ENCODE data around the gene LRRC8D. TPM values are rescaled to one million over a fixed set of nuclear protein-coding genes. Genes with fewer than 3 reads are reported as not detected.

Gene LRRC8D
- total RNA-seq, 1 experiment from 2014 or later, result 16.1 TPM

DNA sequence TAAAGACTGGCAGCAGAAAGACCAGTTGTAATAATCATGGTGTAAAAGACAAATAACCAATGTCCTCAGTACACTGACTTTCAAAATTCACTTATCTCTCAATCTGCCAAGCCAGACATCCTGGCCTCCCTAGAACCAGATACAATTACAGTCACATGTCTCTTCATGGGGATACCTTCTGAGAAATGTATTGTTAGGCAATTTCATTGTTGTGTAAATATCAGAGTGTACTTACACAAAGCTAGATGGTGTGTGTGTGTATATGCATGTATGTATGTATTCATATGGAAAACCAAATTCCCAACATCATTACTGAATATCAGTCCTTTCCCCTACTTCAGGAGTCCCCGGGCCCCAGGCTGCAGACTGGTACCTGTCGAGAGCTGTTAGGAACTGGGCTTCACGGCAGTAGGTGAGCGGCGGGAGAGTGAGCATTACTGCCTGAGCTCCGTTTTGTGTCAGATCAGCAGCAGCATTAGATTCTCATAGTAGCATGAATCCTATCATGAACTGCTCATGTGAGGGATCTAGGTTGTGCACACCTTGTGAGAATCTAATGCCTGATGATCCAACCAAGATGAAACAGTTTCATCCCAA is 108.7 kb downstream of the LRRC8D start:
- no peak overlapping the region for H3K27ac ChIP-seq
- DNase-seq, result no peak
- H3K9me3 ChIP-seq (replicated peaks), result no peaks in the 10 kb centered on the region
- no peak overlapping the region for H3K4me3 ChIP-seq
- H3K36me3 ChIP-seq, result peaks cover 4% of the 10 kb centered on the region; the same call in 1 of the 2 replicates
- H3K4me1 ChIP-seq, result peaks cover 18% of the 10 kb centered on the region
- H3K27me3 ChIP-seq, result no peaks in the 10 kb centered on the region

GRCh38 chr1:89930579-89930978 is 109.7 kb downstream of the LRRC8D start:
- no peak overlapping the region for H3K27ac ChIP-seq
- DNase-seq, result no peak

DNA sequence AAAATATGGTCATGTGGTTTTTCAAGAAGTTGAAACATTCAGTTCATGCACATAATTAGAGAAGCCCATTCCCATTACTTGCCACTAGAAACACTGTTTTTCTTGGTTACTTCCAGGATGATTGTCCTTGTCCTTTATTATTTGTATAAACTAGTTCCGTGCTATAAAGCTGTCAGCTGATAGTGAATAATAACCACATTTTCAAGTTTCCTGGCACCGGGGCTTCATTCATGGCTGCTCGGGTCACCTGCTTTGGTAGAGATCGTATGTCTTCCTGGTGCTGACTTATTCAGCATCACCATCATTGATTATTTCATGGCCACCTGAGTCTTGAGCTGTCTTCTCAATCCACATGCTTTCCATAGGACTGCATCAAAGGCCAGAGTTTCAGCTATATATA is 111.1 kb downstream of the LRRC8D start:
- Histone ChIP-seq H3K27ac (no peak overlapping the region), H3K27me3 (no peaks in the 10 kb centered on the region), H3K4me3 (no peak overlapping the region), H3K9me3 (replicated peaks) (no peaks in the 10 kb centered on the region), H3K36me3 (peaks cover 4% of the 10 kb centered on the region), H3K4me1 (peaks cover 13% of the 10 kb centered on the region)
- DNase-seq, result no peak

More at GRCh38 chr1:89930579-89930978, 109.7 kb downstream of the LRRC8D start:
- H3K4me3 ChIP-seq, result no peak overlapping the region
- no peaks in the 10 kb centered on the region for H3K9me3 ChIP-seq (replicated peaks)
- peaks cover 4% of the 10 kb centered on the region for H3K36me3 ChIP-seq
- no peaks in the 10 kb centered on the region for H3K27me3 ChIP-seq
- H3K4me1 ChIP-seq, result peaks cover 18% of the 10 kb centered on the region

- H3K9me3 ChIP-seq (replicated peaks), result no peaks in the 10 kb centered on the region
- H3K36me3 ChIP-seq, result peaks cover 4% of the 10 kb centered on the region
- no peak overlapping the region for H3K27ac ChIP-seq
- H3K4me1 ChIP-seq, result peaks cover 8% of the 10 kb centered on the region
- no peaks in the 10 kb centered on the region for H3K27me3 ChIP-seq
- no peak for DNase-seq
- H3K4me3 ChIP-seq, result no peak overlapping the region
Measured at GRCh38 chr1:89932598-89933364, 111.9 kb downstream of the LRRC8D start.

- H3K9me3 ChIP-seq (replicated peaks), result no peaks in the 10 kb centered on the region
- H3K27ac ChIP-seq, result no peak overlapping the region
- no peak overlapping the region for H3K4me3 ChIP-seq
- H3K27me3 ChIP-seq, result no peaks in the 10 kb centered on the region
- DNase-seq, result no peak
- no peaks in the 10 kb centered on the region; the same call in none of the 2 replicates for H3K4me1 ChIP-seq
- peaks cover 4% of the 10 kb centered on the region for H3K36me3 ChIP-seq
Measured at GRCh38 chr1:89934461-89934860, 113.6 kb downstream of the LRRC8D start.

- DNase-seq, result no peak
- no peak overlapping the region for H3K27ac ChIP-seq
- no peaks in the 10 kb centered on the region for H3K4me1 ChIP-seq
- peaks cover 4% of the 10 kb centered on the region for H3K36me3 ChIP-seq
- no peaks in the 10 kb centered on the region for H3K27me3 ChIP-seq
- H3K9me3 ChIP-seq (replicated peaks), result no peaks in the 10 kb centered on the region
- H3K4me3 ChIP-seq, result no peak overlapping the region
Measured at GRCh38 chr1:89935235-89935634, 114.4 kb downstream of the LRRC8D start.

GRCh38 chr1:89936694-89937093 is 115.9 kb downstream of the LRRC8D start:
- Histone ChIP-seq H3K36me3 (peaks cover 4% of the 10 kb centered on the region), H3K27ac (no peak overlapping the region), H3K9me3 (replicated peaks) (no peaks in the 10 kb centered on the region), H3K4me3 (no peak overlapping the region), H3K4me1 (no peaks in the 10 kb centered on the region), H3K27me3 (no peaks in the 10 kb centered on the region)
- DNase-seq, result no peak

DNA sequence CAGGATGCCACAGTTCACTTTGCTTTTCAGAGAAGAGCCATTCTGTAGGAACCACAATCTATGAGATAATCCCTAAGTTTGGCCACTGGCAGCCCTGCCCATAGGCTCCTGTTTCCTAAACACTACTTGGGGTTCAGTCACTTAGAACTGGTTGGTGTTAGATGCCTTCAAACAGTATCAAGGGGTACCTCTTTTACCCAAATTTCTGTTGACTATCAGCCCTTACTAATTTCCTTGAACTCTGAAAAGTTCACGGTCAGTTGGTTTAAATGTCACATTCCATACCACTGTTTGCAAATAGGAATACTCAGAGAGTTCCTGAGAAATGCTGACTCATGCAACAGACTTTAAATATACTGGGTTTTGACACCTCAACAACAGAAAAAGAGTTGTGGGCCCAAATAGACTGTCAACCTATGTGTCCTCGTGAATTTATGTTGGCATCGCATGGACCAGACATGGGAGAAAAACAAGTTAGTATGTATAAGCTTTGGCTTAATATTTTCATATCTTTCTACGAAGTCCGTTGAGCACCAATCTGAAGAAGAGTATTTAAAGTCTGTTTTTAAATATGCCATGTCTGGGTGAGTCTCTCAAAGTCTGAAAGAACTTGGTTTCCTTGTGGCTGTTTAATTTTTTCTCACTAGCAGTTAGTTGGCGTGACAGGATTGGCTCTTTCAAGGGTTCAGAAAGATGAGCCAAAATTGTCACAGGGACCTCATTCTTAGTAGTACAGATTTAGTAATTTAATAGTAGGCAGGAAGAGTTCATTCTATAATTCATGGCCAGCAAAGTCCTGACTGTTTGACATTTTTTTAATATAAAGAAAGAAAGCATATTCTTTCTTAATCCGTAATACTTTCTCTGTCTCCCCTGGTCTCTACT is 117.6 kb downstream of the LRRC8D start:
- peaks cover 4% of the 10 kb centered on the region for H3K36me3 ChIP-seq
- no peak for DNase-seq
- no peak overlapping the region for H3K4me3 ChIP-seq
- H3K27ac ChIP-seq, result no peak overlapping the region
- no peaks in the 10 kb centered on the region; the same call in 1 of the 2 replicates for H3K4me1 ChIP-seq
- no peaks in the 10 kb centered on the region for H3K9me3 ChIP-seq (replicated peaks)
- no peaks in the 10 kb centered on the region for H3K27me3 ChIP-seq

GRCh38 chr1:89939059-89939570 is 118.3 kb downstream of the LRRC8D start:
- Histone ChIP-seq H3K27ac (no peak overlapping the region), H3K4me1 (no peaks in the 10 kb centered on the region; the same call in 1 of the 2 replicates), H3K36me3 (no peaks in the 10 kb centered on the region; the same call in 1 of the 2 replicates), H3K27me3 (no peaks in the 10 kb centered on the region), H3K9me3 (replicated peaks) (no peaks in the 10 kb centered on the region), H3K4me3 (no peak overlapping the region)
- no peak for DNase-seq

DNA sequence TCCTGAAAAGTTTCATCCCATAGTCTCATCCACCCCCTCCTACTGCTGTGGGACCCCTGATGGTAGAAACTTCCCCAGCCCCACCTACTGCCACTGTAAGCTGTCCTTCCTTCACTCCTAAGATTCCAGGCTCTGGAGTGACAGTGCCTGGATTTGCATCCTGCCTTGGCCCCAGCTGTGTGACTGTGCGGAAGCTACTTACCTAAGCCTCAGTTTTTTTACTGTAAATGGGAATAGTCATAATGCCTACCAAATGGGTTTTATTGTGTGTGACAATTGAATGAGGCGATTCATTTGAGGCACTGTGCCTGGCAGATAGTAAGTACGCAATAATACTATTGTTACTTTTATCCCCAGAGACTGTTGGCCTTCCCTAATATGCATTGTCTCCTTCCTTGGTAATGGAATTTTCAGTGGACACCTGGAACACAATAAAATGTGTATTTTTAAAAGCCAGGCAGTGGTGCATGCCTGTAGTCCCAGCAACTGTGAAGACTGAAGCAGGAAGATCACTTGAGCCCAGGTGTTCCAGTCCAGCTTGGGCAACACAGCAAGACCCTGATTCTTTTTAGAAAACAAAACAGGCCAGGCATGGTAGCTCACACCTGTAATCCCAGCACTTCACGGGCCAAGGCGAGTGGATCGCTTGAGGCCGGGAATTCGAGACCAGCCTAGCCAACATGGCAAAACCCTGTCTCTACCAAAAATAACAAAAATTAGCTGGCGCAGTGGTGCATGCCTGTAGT is 119.0 kb downstream of the LRRC8D start:
- no peaks in the 10 kb centered on the region for H3K27me3 ChIP-seq
- no peak overlapping the region for H3K27ac ChIP-seq
- no peak for DNase-seq
- no peaks in the 10 kb centered on the region for H3K9me3 ChIP-seq (replicated peaks)
- no peaks in the 10 kb centered on the region; the same call in 1 of the 2 replicates for H3K36me3 ChIP-seq
- H3K4me1 ChIP-seq, result no peaks in the 10 kb centered on the region; the same call in 1 of the 2 replicates
- H3K4me3 ChIP-seq, result no peak overlapping the region

DNA sequence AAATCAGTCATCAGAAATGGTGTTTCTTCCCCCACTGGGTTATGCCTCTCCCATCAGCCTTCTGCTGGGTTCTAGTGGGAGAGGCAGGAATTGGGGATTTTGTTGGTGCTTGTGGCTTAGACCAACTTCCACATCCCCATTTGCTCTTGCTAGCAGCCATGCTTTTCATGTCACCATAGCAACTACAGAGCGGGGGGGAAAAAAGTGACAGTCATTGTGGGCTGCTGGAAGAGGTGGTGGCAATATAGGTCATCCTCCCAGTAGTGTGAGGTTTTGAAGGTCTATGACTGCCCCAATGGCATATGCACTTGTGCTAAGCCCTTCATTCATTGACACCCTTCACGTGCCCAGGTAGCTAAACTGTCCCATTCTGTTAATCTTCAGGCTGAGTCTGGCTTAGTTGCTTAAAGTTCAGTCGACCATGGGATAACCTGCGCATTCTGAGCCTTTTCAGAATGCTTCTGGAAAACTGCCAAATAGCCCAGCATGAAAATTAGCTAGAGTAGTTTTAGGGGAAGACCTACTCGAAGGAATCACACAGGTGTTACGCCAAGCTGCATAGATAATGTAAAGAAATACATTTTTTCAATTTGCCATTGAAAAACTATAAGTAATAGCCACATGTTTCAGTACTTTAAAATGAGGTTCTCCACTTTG is 120.4 kb downstream of the LRRC8D start:
- Histone ChIP-seq H3K4me3 (no peak overlapping the region), H3K4me1 (no peaks in the 10 kb centered on the region; the same call in 1 of the 2 replicates), H3K36me3 (no peaks in the 10 kb centered on the region), H3K27ac (no peak overlapping the region), H3K9me3 (replicated peaks) (no peaks in the 10 kb centered on the region), H3K27me3 (no peaks in the 10 kb centered on the region)
- no peak for DNase-seq

DNA sequence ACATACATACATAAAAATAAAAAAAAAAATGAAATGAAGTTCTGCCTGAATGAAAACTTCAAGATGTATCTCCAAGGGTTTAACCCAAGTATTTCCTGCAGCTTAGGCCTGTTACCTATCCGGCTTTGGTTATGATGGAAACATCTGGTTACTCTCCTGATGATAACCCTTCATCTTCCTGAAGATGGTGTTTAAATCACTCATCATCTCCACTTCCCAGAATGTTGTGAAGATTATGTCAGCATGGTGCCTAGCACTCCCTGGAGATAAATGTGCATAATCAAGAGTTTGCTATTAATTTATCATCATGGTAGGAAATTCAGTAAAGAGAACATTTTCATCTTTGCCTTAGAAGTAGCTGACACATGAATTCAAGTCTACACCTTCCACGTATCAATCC is 121.2 kb downstream of the LRRC8D start:
- Histone ChIP-seq H3K4me1 (no peaks in the 10 kb centered on the region; the same call in 1 of the 2 replicates), H3K36me3 (no peaks in the 10 kb centered on the region), H3K27ac (no peak overlapping the region), H3K4me3 (no peak overlapping the region), H3K9me3 (replicated peaks) (no peaks in the 10 kb centered on the region), H3K27me3 (no peaks in the 10 kb centered on the region)
- no peak for DNase-seq

GRCh38 chr1:89942825-89943658 is 122.2 kb downstream of the LRRC8D start:
- Histone ChIP-seq H3K27me3 (no peaks in the 10 kb centered on the region), H3K36me3 (no peaks in the 10 kb centered on the region), H3K4me3 (no peak overlapping the region), H3K9me3 (replicated peaks) (no peaks in the 10 kb centered on the region), H3K27ac (no peak overlapping the region), H3K4me1 (peaks cover 2% of the 10 kb centered on the region)
- no peak for DNase-seq
